Measurements from ENCODE around the gene OR2B2.

OR2B2 gene

GRCh38 chr6:27893836-27894807 lies 18.1 kb downstream of the OR2B2 start:
- in situ Hi-C loops (cut with MboI; ENCODE audit: low pct_unique_long_range_greater_than_20kb, low sequenced_read_pairs, unreplicated experiment): loop anchor here (10.0 kb wide), 2 partner anchors 89 to 739 kb away; a partner anchor contains a TSS
- no peak for TF ChIP-seq CTCF (IDR thresholded peaks at IDR 0.05; ENCODE audit: extremely low read depth, insufficient read depth, missing control alignments)
- DNase-seq (ENCODE audit: low spot score): peak; percentile 58

- peak; percentile 89 for DNase-seq (ENCODE audit: low spot score)
- in situ Hi-C loops (cut with MboI; ENCODE audit: low pct_unique_long_range_greater_than_20kb, low sequenced_read_pairs, unreplicated experiment): loop anchor here (10.0 kb wide), 2 partner anchors 88 to 738 kb away; a partner anchor contains a TSS
- TF ChIP-seq CTCF (IDR thresholded peaks at IDR 0.05; ENCODE audit: extremely low read depth, insufficient read depth, missing control alignments): no peak
Observed at GRCh38 chr6:27893059-27893835, 18.9 kb downstream of the OR2B2 start.

GRCh38 chr6:27892649-27893058 lies 19.5 kb downstream of the OR2B2 start:
- no peak for DNase-seq (ENCODE audit: low spot score)
- TF ChIP-seq CTCF (IDR thresholded peaks at IDR 0.05; ENCODE audit: extremely low read depth, insufficient read depth, missing control alignments): no peak
- in situ Hi-C loops (cut with MboI; ENCODE audit: low pct_unique_long_range_greater_than_20kb, low sequenced_read_pairs, unreplicated experiment): loop anchor here (10.0 kb wide), 2 partner anchors 88 to 738 kb away; a partner anchor contains a TSS

GRCh38 chr6:27891320-27891875 lies 20.8 kb downstream of the OR2B2 start:
- in situ Hi-C loops (cut with MboI; ENCODE audit: low pct_unique_long_range_greater_than_20kb, low sequenced_read_pairs, unreplicated experiment): loop anchor here (10.0 kb wide), 2 partner anchors 87 to 737 kb away; a partner anchor contains a TSS
- DNase-seq (ENCODE audit: low spot score): no peak
- TF ChIP-seq CTCF (IDR thresholded peaks at IDR 0.05; ENCODE audit: extremely low read depth, insufficient read depth, missing control alignments): no peak

- TF ChIP-seq CTCF (IDR thresholded peaks at IDR 0.05; ENCODE audit: extremely low read depth, insufficient read depth, missing control alignments): no peak
- DNase-seq (ENCODE audit: low spot score): peak; percentile 79
- in situ Hi-C loops (cut with MboI; ENCODE audit: low pct_unique_long_range_greater_than_20kb, low sequenced_read_pairs, unreplicated experiment): loop anchor here (10.0 kb wide), 2 partner anchors 86 to 736 kb away; a partner anchor contains a TSS
Observed at GRCh38 chr6:27890445-27891319, 21.5 kb downstream of the OR2B2 start.
